B cell (primary cell): ENCODE data around the gene TBX6. TPM values are rescaled to one million over a fixed set of nuclear protein-coding genes. Genes with fewer than 3 reads are reported as not detected.

Source experiments
- ATAC-seq: fragments of 200-7000 bp; cut with Tn5 transposase; one replicate; pipeline ENCODE4 v1.10.0; 2021; ENCODE audit warnings: low read depth, mild to moderate bottlenecking, moderate number of reproducible peaks, moderate library complexity
- CTCF ChIA-PET: fragments of 350-600 bp; sonication (Branson Sonifier 250); formaldehyde crosslinking; loops from one replicate; lab custom pipeline; 2021; ENCODE audit warnings: antibody characterized with exemption, inconsistent platforms; lab: Charles Lee
- POLR2A ChIA-PET: fragments of 350-600 bp; sonication (Branson Sonifier 250); formaldehyde crosslinking; loops from one replicate; lab custom pipeline; 2021; ENCODE audit warnings: antibody characterized with exemption; lab: Charles Lee
- DNase-seq: peaks from one replicate; pipeline ENCODE4 v3.0.0; 2013
- H2AFZ ChIP-seq: 2 replicates; pipeline ENCODE4 v1.6.1; 2012; ENCODE audit warnings: mild to moderate bottlenecking, low read depth, low read length; ENCODE audit not compliant: insufficient read depth, poor library complexity, severe bottlenecking
- H3K27ac ChIP-seq, 2 donors: 1 replicate in 1 of 2; 2 replicates in 1 of 2; pipeline ENCODE4 v1.5.1; 2012 to 2013; ENCODE audit warnings: low read length in 2 of 2, mild to moderate bottlenecking in 2 of 2, moderate library complexity in 1 of 2
- H3K27me3 ChIP-seq, 4 experiments: fragments of 200-600 bp in 1 of 4; sonication (generic) in 1 of 4; replicated peaks in 1 of 4; 1 replicate in 2 of 4; 2 replicates in 2 of 4; pipeline versions ENCODE4 v1.6.1 to v1.7.0; 2013 to 2016; ENCODE audit warnings: low read length in 3 of 4, mild to moderate bottlenecking in 2 of 4, mixed read lengths in 1 of 4, moderate library complexity in 1 of 4; ENCODE audit not compliant: insufficient read depth in 4 of 4, control insufficient read depth in 3 of 4; ENCODE audit errors: control extremely low read depth in 1 of 4
- H3K36me3 ChIP-seq, 2 experiments: replicated peaks in 1 of 2; 1 replicate in 1 of 2; 2 replicates in 1 of 2; pipeline versions ENCODE4 v1.6.1 to v1.7.1; 2013; ENCODE audit warnings: low read length in 1 of 2; ENCODE audit not compliant: insufficient read depth in 2 of 2, control insufficient read depth in 1 of 2; ENCODE audit errors: control extremely low read depth in 1 of 2, extremely low read depth in 1 of 2
- H3K4me1 ChIP-seq, 2 donors: fragments of 200-600 bp in 1 of 2; sonication (generic) in 1 of 2; 1 replicate in 1 of 2; 2 replicates in 1 of 2; pipeline versions ENCODE4 v1.5.1 to v1.6.1; 2013 to 2017; ENCODE audit warnings: low read length in 2 of 2; ENCODE audit not compliant: control insufficient read depth in 2 of 2, insufficient read depth in 2 of 2
- H3K4me2 ChIP-seq: replicated peaks from 2 replicates; pipeline ENCODE3; 2012; ENCODE audit warnings: mild to moderate bottlenecking, low read depth, low read length; ENCODE audit not compliant: poor library complexity, severe bottlenecking
- H3K4me3 ChIP-seq, 5 experiments: fragments of 200-600 bp in 1 of 5; sonication (generic) in 1 of 5; 1 replicate in 3 of 5; 2 replicates in 2 of 5; pipeline versions ENCODE4 v1.5.1 to v1.7.0; 2011 to 2016; ENCODE audit warnings: low read length in 4 of 5, mild to moderate bottlenecking in 4 of 5, low read depth in 2 of 5, control low read depth in 1 of 5, moderate library complexity in 1 of 5; ENCODE audit not compliant: insufficient read depth in 1 of 5; ENCODE audit errors: control extremely low read depth in 1 of 5, extremely low read depth in 1 of 5
- H3K79me2 ChIP-seq: fragments of 200-600 bp; sonication (generic); one replicate; pipeline ENCODE4 v1.6.0; 2016; ENCODE audit warnings: low read length; ENCODE audit not compliant: control insufficient read depth, insufficient read depth
- H3K9ac ChIP-seq: fragments of 200-600 bp; sonication (generic); 2 replicates; pipeline ENCODE4 v1.6.1; 2017; ENCODE audit warnings: mild to moderate bottlenecking, low read length, moderate library complexity
- H3K9me3 ChIP-seq, 3 donors: one replicate each; pipeline versions ENCODE4 v1.6.1 to v1.7.1; 2013; ENCODE audit warnings: low read length in 2 of 3; ENCODE audit not compliant: control insufficient read depth in 2 of 3, insufficient read depth in 1 of 3; ENCODE audit errors: control extremely low read depth in 1 of 3
- H4K20me1 ChIP-seq: 2 replicates; pipeline ENCODE4 v1.6.0; 2012; ENCODE audit warnings: mild to moderate bottlenecking, low read length; ENCODE audit not compliant: insufficient read depth, control insufficient read depth, poor library complexity, severe bottlenecking
- H3K27ac Mint-ChIP-seq: one replicate; pipeline ENCODE4 v1.8.0; 2021; ENCODE audit warnings: mixed read lengths
- H3K27me3 Mint-ChIP-seq: one replicate; pipeline ENCODE4 v1.8.0; 2021; ENCODE audit warnings: mixed read lengths
- H3K4me1 Mint-ChIP-seq: one replicate; pipeline ENCODE4 v1.8.0; 2021; ENCODE audit warnings: mixed read lengths
- H3K4me3 Mint-ChIP-seq: one replicate; pipeline ENCODE4 v1.8.0; 2021; ENCODE audit warnings: mixed read lengths
- H3K9me3 Mint-ChIP-seq: one replicate; pipeline ENCODE4 v1.8.0; 2022; ENCODE audit warnings: mixed read lengths; ENCODE audit not compliant: insufficient read depth
- EZH2 ChIP-seq: IDR thresholded peaks from 2 replicates; pipeline ENCODE4 v1.6.1; 2012; ENCODE audit warnings: borderline replicate concordance, low read depth, mild to moderate bottlenecking, moderate library complexity, low read length; ENCODE audit not compliant: insufficient read depth, poor library complexity, severe bottlenecking
- WGBS: methylation state at CpG from one replicate; pipeline ENCODE4 v1.1.5; 2013; ENCODE audit warnings: missing lambda C conversion rate; ENCODE audit not compliant: insufficient coverage; 5-methylcytosine and 5-hydroxymethylcytosine counted together
- intact Hi-C: fragments of 100-400 bp; cut with micrococcal nuclease; formaldehyde crosslinking; loops from one replicate; pipeline ENCODE4 v1.10.0; 2022
- polyA plus RNA-seq: library from polyadenylated mRNA; depleted of rRNA; stranded (reverse); fragments of >200 nt; gene quantifications from 2 replicates; pipeline ENCODE4 v1.2.3, GENCODE V29; 2012
- total RNA-seq, 2 donors: library from RNA; stranded (reverse); fragments of 120-200 nt in 1 of 2; gene quantifications; 1 replicate in 1 of 2; 2 replicates in 1 of 2; pipeline versions ENCODE4 v1.2.3 to v1.2.4, GENCODE V29; 2013 to 2022
- TF ChIP-seq, protein P1 (sequence below): fragments of 200-600 bp; IDR thresholded peaks from one replicate; pipeline ENCODE4 v1.8.0; 2022; ENCODE audit warnings: antibody characterized with exemption, mild to moderate bottlenecking

Gene TBX6
- total and polyA plus RNA-seq, 2 donors (not counting 1 experiment from before 2014, with no cell fraction given), result 1.4 to 5.4 TPM

DNA sequence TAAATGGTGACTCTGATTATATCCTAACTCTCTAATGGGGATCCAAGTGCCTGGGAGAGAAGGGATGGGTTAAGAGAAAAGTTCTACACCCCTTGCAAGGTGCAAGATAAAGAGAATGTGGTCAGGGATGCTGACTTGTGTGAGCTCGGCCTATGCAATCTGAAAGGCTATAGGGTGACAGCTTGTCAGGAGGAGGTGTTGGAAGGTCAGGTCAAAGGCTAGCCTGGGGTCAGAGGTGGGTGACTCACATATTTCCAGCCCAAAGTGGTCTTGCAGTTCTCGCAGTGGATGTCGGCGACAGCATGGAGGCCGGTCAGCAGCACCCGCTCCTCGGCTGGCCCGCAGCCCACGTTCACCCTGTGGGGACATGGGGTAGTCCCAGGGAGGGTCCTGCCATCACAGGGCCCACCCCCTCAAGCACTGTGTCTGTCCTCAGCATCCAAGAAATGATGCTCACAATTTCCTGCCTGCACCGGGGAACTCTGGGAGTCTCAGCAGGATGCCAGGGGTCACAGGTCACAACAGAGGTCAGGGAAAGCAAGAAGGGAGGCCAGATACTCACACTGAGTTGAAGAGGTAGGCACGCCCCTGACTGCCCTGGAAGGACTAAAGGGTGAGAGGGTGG, 2.9 kb upstream of the TBX6 start:
- CTCF ChIA-PET, result interaction anchor here (4.6 kb wide), 1 partner anchor 92 kb away, joined by 49 read pairs; no protein-coding TSS in a partner anchor
- Histone ChIP-seq H3K9ac (peak overlapping the region; percentile 80), H4K20me1 (no peaks in the 10 kb centered on the region), H3K4me1 (peaks cover 33 to 63% of the 10 kb centered on the region in 2 donors), H3K4me3 (peak overlapping the region; percentile 16 to 92 (median 81)), H3K79me2 (peaks cover 21% of the 10 kb centered on the region), H3K27ac (peak overlapping the region; percentile 73 to 92), H3K4me2 (peak overlapping the region; percentile 98), H2AFZ (no peak overlapping the region), H3K36me3 (peaks cover 0 to 20% of the 10 kb centered on the region in 2 experiments), H3K27me3 (no peaks in the 10 kb centered on the region), H3K9me3 (peaks cover 2 to 32% (median 25%) of the 10 kb centered on the region in 3 donors)
- Mint-ChIP-seq H3K4me1 (peaks cover 49% of the 10 kb centered on the region), H3K27ac (peak overlapping the region; percentile 94), H3K27me3 (no peaks in the 10 kb centered on the region), H3K9me3 (peaks cover 2% of the 10 kb centered on the region), H3K4me3 (peak overlapping the region; percentile 91)
- no peak for TF ChIP-seq EZH2
- TF ChIP-seq, protein P1, sequence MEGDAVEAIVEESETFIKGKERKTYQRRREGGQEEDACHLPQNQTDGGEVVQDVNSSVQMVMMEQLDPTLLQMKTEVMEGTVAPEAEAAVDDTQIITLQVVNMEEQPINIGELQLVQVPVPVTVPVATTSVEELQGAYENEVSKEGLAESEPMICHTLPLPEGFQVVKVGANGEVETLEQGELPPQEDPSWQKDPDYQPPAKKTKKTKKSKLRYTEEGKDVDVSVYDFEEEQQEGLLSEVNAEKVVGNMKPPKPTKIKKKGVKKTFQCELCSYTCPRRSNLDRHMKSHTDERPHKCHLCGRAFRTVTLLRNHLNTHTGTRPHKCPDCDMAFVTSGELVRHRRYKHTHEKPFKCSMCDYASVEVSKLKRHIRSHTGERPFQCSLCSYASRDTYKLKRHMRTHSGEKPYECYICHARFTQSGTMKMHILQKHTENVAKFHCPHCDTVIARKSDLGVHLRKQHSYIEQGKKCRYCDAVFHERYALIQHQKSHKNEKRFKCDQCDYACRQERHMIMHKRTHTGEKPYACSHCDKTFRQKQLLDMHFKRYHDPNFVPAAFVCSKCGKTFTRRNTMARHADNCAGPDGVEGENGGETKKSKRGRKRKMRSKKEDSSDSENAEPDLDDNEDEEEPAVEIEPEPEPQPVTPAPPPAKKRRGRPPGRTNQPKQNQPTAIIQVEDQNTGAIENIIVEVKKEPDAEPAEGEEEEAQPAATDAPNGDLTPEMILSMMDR, result no peak
- DNase-seq (no peak), ATAC-seq (no peak)
- intact Hi-C loops, result loop anchor here (10.0 kb wide), 2 partner anchors 280 to 540 kb away; partner anchors contain the start of genes MYL11 and TBC1D10B
- 97% methylated on average over 9 of the region's 11 CpGs for WGBS
- POLR2A ChIA-PET, result interaction anchor here (0.7 to 6.8 kb wide), 4 partner anchors 18 to 276 kb away, joined by 3 to 97 read pairs (median 32); partner anchors contain the start of genes ALDOA, CORO1A and TBC1D10B
